ENCODE data around the gene GNA12. TPM values are rescaled to one million over a fixed set of nuclear protein-coding genes. Genes with fewer than 3 reads are reported as not detected.

The GNA12 gene
- total and polyA plus RNA-seq, 8 donors = 2.0 to 54.6 (median 22.0) TPM

DNA sequence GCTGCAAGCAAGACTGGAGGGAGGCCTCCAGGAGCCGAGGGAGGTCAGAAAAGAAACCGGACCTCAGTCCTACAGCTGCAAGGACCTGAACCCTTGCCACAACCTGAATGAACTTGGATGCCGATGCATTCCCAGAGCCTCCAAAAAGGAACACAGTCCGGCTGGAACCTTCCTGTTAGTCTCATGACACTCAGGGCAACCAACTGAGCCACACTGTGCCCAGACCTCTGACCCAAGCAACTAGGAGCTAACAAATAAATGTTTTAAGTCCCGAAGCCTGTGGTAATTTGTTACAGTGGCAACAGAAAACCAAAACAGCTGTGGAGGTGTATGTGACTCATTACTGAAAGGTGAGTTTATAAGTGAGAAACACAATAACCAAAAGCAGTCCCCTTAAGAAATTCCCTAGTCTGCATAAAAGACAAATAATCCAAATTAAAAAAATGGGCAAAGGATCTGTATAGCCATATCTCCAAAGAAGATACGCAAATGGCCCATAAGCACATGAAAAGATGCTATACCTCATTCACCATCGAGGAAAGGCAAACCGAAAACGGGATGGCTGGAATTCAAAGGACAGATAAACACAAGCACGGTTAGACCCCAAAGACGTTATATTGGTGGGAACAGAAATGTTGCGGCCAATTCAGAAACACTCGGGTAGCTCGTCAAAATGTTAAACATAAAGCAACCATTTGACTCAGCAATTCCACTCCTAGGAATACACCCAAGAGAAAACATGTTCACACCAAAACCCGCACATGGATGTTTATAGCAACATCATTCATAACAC lies 24.8 kb downstream of the GNA12 start:
- peaks cover 16 to 68% (median 38%) of the 10 kb centered on the region in 4 donors for H3K4me1 ChIP-seq
- 85 to 91% (median 90%) methylated on average over 14 to 15 of the region's 15 CpGs for WGBS, 5 donors

DNA sequence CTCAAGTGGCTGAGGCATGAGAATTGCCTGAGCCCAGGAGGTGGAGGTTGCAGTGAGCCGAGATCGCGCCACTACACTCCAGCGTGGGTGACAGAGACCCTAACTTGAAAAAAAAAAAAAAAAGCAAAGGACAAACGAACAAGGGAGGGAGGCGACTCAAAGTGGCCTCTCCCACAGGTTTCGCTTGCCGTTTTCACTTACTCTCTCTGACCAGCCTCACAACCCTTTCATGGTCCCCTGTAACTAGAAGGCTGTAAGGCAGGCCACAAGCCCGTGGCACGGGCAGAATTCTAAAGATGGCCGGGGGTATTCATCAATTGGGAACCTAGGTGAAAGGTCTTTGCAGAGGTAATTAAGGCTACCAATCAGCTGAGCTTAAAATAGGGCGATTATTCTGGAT lies 25.5 kb downstream of the GNA12 start:
- no peak for TF ChIP-seq POLR2A (IDR thresholded peaks at IDR 0.05)
- TF ChIP-seq POLR2AphosphoS5 (IDR thresholded peaks at IDR 0.05) = no peak
- TF ChIP-seq, protein P1, sequence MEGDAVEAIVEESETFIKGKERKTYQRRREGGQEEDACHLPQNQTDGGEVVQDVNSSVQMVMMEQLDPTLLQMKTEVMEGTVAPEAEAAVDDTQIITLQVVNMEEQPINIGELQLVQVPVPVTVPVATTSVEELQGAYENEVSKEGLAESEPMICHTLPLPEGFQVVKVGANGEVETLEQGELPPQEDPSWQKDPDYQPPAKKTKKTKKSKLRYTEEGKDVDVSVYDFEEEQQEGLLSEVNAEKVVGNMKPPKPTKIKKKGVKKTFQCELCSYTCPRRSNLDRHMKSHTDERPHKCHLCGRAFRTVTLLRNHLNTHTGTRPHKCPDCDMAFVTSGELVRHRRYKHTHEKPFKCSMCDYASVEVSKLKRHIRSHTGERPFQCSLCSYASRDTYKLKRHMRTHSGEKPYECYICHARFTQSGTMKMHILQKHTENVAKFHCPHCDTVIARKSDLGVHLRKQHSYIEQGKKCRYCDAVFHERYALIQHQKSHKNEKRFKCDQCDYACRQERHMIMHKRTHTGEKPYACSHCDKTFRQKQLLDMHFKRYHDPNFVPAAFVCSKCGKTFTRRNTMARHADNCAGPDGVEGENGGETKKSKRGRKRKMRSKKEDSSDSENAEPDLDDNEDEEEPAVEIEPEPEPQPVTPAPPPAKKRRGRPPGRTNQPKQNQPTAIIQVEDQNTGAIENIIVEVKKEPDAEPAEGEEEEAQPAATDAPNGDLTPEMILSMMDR (IDR thresholded peaks at IDR 0.05) = no peak
- no peak for TF ChIP-seq EP300 (IDR thresholded peaks at IDR 0.05)
- Histone ChIP-seq H3K9me3 (no peaks in the 10 kb centered on the region), H3K27ac (peak overlapping the region in 3 of 5 donors; percentile 18 to 41 (median 24)), H3K4me1 (peaks cover 18 to 66% (median 33%) of the 10 kb centered on the region in 4 donors), H3K4me3 (no peak overlapping the region), H3K27me3 (no peaks in the 10 kb centered on the region), H3K36me3 (no peaks in the 10 kb centered on the region)
- intact Hi-C loops (cut with DNase I; ENCODE audit: low total_unique reads) = no loop called here
- 85 to 96% (median 90%) methylated on average over 12 of the region's 12 CpGs for whole genome bisulfite sequencing, 5 donors
- DNase-seq = no peak

More for the DNA sequence above, 24.8 kb downstream of the GNA12 start:
- DNase-seq = no peak
- intact Hi-C loops (cut with DNase I; ENCODE audit: low total_unique reads) = no loop called here
- Histone ChIP-seq H3K36me3 (no peaks in the 10 kb centered on the region), H3K27ac (peak overlapping the region in 2 of 5 donors; percentile 74 to 77), H3K4me3 (no peak overlapping the region), H3K27me3 (no peaks in the 10 kb centered on the region), H3K9me3 (no peaks in the 10 kb centered on the region)
- no peak for TF ChIP-seq POLR2AphosphoS5 (IDR thresholded peaks at IDR 0.05)
- TF ChIP-seq EP300 (IDR thresholded peaks at IDR 0.05) = no peak
- TF ChIP-seq, protein P1 (IDR thresholded peaks at IDR 0.05) = no peak
- no peak for TF ChIP-seq POLR2A (IDR thresholded peaks at IDR 0.05)

DNA sequence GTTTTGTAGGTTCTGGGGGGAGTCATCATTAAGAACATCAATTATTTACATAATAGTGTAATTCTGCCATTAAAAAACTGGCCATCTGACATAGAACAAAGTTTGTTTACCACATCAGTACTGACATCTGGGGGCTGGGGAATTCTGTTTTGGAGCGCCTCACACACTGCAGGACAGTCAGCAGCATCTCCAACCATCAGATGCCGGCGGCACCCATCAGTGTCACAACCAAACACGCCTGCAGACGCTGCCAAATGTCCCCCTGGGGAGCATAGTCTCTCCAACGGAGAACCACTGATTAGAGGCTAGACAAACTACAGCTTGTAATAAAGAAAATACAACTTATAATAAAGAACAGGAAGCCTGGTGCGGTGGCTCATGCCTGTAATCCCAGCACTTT lies 26.0 kb downstream of the GNA12 start:
- peak overlapping the region in 3 of 5 donors; percentile 18 to 41 (median 24) for H3K27ac ChIP-seq
- 78 to 89% (median 85%) methylated on average over 7 of the region's 7 CpGs for WGBS, 5 donors
- H3K4me3 ChIP-seq = no peak overlapping the region
- H3K36me3 ChIP-seq = no peaks in the 10 kb centered on the region
- H3K9me3 ChIP-seq = no peaks in the 10 kb centered on the region
- DNase-seq = no peak
- no peaks in the 10 kb centered on the region for H3K27me3 ChIP-seq
- intact Hi-C loops (cut with DNase I; ENCODE audit: low total_unique reads) = no loop called here
- H3K4me1 ChIP-seq = peaks cover 13 to 65% (median 34%) of the 10 kb centered on the region in 4 donors
- TF ChIP-seq POLR2A (IDR thresholded peaks at IDR 0.05) (no peak), EP300 (IDR thresholded peaks at IDR 0.05) (no peak)
- TF ChIP-seq, protein P1 (IDR thresholded peaks at IDR 0.05) = no peak

DNA sequence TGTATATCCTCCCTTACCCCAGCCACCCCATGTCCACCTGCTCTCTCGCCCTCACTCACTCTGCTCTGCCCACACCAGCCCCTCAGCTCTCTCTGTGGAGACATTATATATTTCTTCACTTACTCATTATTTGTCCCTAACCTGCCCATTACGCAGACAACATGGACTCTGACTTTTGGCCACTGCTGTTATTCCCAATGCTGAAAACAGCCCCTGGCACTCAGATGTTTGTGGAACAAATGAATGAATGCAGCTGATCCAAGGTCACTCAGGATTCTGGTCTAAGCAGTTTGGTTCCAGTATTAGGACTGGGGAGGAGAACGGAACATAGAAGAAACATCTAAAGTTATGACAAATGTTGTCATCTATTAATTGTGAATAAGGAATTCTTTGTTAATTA lies 26.7 kb downstream of the GNA12 start:
- 77 to 85% (median 85%) methylated on average over 3 of the region's 3 CpGs for WGBS, 5 donors
- DNase-seq = no peak
- H3K27me3 ChIP-seq = no peaks in the 10 kb centered on the region
- H3K27ac ChIP-seq = peak overlapping the region in 1 of 5 donors; percentile 18
- peaks cover 8 to 65% (median 39%) of the 10 kb centered on the region in 4 donors for H3K4me1 ChIP-seq
- H3K9me3 ChIP-seq = no peaks in the 10 kb centered on the region
- TF ChIP-seq POLR2AphosphoS5 (IDR thresholded peaks at IDR 0.05) (no peak), EP300 (IDR thresholded peaks at IDR 0.05) (no peak), POLR2A (IDR thresholded peaks at IDR 0.05) (no peak)
- TF ChIP-seq, protein P1 (IDR thresholded peaks at IDR 0.05) = no peak
- intact Hi-C loops (cut with DNase I; ENCODE audit: low total_unique reads) = no loop called here
- no peak overlapping the region for H3K4me3 ChIP-seq
- no peaks in the 10 kb centered on the region for H3K36me3 ChIP-seq

Measured in stomach (tissue), 9 donors.